ENCODE measurements around the gene FCN2.

Gene FCN2

DNA sequence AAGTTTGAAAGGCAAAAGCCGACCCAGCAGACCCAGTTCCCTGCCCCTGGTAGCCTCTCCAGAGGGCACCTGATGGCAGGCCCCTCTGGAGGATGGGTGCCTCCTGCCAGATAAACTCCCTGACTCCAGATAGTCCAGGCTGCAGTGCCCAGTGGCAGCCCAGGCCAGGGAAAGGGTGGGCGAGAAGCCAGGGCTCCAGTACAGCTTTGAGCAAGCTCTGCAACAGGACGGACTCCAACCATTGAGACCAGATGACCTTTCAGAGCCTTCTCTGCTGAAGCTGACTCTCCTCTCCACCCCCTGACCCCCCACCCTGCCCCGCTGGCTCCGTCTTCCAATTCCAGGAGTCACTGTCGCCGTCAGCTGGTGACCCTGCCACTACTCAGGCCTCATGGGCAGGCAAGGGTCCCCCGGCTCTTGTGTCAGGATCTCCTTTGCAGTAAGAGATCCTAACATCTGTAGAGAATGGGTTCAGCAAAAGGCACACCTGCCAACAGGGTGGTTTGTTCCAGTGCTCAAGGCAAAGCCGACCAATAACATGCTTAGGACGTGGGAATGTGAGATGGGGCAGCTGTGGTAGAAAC lies 52.6 kb downstream of the FCN2 start:
- no peak overlapping the region for H3K4me3 ChIP-seq (ENCODE audit: low read depth in 1 of 2, low read length in 2 of 2)
- H3K36me3 ChIP-seq (ENCODE audit: insufficient read depth, low read length), result no peaks in the 10 kb centered on the region
- H3K4me1 ChIP-seq (ENCODE audit: insufficient read depth, low read length), result no peaks in the 10 kb centered on the region

DNA sequence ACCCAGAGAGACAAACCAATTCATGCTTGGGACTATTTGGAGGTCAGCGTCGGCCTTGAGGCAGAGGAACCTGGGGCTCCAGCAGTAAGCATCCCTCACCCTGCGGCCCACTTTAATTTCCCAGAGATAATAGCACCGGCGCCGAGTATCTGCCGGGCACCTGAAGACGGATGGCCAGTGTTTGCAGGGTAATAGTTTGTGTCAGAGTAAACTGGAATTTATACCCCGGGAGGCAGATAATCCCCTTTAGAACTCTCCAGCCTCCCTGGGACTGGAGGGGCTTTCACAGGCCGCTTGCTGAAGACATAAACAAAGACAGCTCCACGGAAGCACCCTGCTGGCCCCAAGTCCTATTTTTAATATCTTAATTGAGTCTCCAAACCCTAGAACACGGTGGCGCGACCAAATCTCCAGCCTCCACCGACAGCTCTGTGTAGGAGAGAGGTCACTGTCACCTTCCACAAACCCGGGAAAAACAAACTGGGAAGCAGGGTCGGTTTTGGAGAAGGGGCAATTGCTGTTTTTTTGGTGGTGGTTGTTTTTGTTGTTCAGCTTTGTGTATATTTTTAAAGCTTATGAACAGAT lies 54.5 kb downstream of the FCN2 start:
- no peaks in the 10 kb centered on the region for H3K4me1 ChIP-seq (ENCODE audit: insufficient read depth, low read length)
- H3K36me3 ChIP-seq (ENCODE audit: insufficient read depth, low read length), result no peaks in the 10 kb centered on the region
- H3K9me3 ChIP-seq (ENCODE audit: low read length), result no peaks in the 10 kb centered on the region
- H3K4me3 ChIP-seq (ENCODE audit: low read depth in 1 of 2, low read length in 2 of 2), result no peak overlapping the region
- H3K27ac ChIP-seq (ENCODE audit: low read depth, low read length), result no peak overlapping the region
- no peak overlapping the region for H3K9ac ChIP-seq (ENCODE audit: low read length)
- peaks cover 0 to 18% of the 10 kb centered on the region in 2 donors for H3K27me3 ChIP-seq (ENCODE audit: control insufficient read depth in 1 of 2, insufficient read depth in 2 of 2, low read length in 2 of 2)

More for the DNA sequence above, 52.6 kb downstream of the FCN2 start:
- Histone ChIP-seq H3K9me3 (ENCODE audit: low read length) (no peaks in the 10 kb centered on the region), H3K27me3 (ENCODE audit: control insufficient read depth in 1 of 2, insufficient read depth in 2 of 2, low read length in 2 of 2) (peaks cover 0 to 13% of the 10 kb centered on the region in 2 donors), H3K9ac (ENCODE audit: low read length) (no peak overlapping the region), H3K27ac (ENCODE audit: low read depth, low read length) (no peak overlapping the region)

DNA sequence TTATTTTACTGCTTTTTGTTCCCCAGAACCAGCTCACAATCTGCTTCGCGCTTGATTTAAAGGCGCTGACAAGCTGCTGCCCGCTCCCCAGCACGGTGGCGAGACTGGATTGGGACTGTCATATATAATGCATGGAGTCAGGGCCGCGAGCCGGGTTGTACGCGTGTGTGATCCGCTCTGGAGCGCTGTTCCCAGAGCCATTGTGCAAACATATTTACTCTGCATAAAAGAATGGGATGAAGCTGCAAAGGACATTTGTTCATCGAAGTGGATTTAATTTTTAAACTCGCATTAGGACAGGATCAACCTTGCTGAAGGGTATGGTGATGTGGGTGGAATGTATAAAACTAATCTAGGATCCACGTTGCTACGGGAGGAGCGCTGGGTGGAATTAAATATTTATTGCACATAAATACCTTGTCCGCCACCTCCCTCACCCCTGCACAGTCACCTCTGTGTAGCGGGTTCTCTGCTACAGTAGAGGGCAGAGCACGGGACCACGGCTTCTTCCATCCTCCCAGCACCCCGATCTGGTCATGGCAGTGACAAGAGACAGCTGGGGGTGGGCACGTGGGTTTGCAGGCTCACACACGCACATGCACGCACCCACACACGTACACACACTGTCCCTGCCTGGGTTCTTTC lies 55.2 kb downstream of the FCN2 start:
- no peak overlapping the region for H3K4me3 ChIP-seq (ENCODE audit: low read depth in 1 of 2, low read length in 2 of 2)
- no peaks in the 10 kb centered on the region for H3K4me1 ChIP-seq (ENCODE audit: insufficient read depth, low read length)
- peaks cover 0 to 25% of the 10 kb centered on the region in 2 donors for H3K27me3 ChIP-seq (ENCODE audit: control insufficient read depth in 1 of 2, insufficient read depth in 2 of 2, low read length in 2 of 2)

DNA sequence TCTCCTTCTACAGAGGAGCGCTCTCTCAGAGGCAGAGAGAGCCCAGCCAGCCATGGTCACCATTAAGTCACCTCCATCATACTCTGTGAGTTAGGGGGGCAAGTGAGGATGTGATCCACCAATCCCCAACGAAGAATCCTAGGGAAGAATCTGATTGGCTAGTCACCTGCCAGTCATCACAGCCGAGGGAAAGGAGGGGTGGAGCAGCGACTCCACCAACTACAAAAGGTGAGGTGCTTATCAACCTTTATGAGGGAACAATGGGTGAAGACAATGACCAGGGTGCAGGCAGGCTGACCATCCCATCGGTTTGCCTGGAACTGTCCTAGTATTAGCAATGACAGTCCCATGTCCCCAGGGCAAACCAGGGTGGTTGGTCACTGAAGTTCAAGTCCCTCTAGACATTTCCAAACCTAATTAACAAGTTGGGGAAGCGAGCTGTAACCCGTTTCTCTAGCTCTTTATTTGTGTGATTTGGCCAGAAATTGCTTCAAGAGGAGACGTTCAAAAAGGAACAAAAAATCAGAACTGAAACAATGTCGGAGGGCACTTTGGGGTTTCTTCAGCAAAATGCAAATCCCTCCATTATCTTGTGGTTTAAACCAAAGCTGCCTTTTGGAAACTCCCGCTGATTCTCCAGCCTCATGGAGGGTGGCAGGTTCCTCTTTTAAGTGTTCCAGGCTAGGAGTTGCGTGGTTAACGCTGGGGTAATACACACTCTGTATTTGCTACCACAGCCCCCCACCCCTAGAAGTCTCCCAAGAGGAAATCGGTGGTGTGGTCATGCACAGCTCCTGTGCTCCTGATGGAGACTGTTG lies 55.9 kb downstream of the FCN2 start:
- Histone ChIP-seq H3K4me3 (ENCODE audit: low read depth in 1 of 2, low read length in 2 of 2) (no peak overlapping the region), H3K36me3 (ENCODE audit: insufficient read depth, low read length) (no peaks in the 10 kb centered on the region), H3K9ac (ENCODE audit: low read length) (no peak overlapping the region), H3K9me3 (ENCODE audit: low read length) (no peaks in the 10 kb centered on the region), H3K27ac (ENCODE audit: low read depth, low read length) (no peak overlapping the region), H3K27me3 (ENCODE audit: control insufficient read depth in 1 of 2, insufficient read depth in 2 of 2, low read length in 2 of 2) (peaks cover 0 to 28% of the 10 kb centered on the region in 2 donors), H3K4me1 (ENCODE audit: insufficient read depth, low read length) (no peaks in the 10 kb centered on the region)

More for the DNA sequence above, 55.2 kb downstream of the FCN2 start:
- Histone ChIP-seq H3K9ac (ENCODE audit: low read length) (no peak overlapping the region), H3K27ac (ENCODE audit: low read depth, low read length) (no peak overlapping the region), H3K36me3 (ENCODE audit: insufficient read depth, low read length) (no peaks in the 10 kb centered on the region), H3K9me3 (ENCODE audit: low read length) (no peaks in the 10 kb centered on the region)

Measured in muscle layer of colon (tissue), 2 donors.